ENCODE results near the gene TMOD1. TPM values are rescaled to one million over a fixed set of nuclear protein-coding genes. Genes with fewer than 3 reads are reported as not detected.

The TMOD1 gene
- total RNA-seq, 1 experiment from 2014 or later = not detected

DNA sequence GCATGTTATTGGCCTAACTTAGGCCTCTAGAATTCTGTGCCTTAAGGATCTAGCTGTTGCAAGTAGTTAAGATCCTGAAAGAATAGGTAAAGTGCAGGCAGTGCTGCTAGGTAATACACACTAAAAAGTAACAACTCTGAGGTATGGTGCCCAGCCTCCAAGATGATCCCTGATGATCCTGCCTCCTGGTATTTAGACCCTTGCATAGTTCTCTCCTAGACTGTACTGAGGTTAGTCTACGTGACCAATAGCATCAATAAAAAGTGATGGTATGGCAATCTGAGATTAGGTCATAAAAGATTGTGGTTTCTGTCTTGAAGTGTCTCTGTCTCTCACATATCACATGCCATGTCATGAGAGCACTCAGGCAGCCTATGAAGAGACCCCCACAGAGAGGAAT lies 122.5 kb downstream of the TMOD1 start:
- DNase-seq (no peak), ATAC-seq (no peak)
- H3K27me3 ChIP-seq (ENCODE audit: low read length) = no peaks in the 10 kb centered on the region
- ChIA-PET CTCF (no interaction called here), POLR2A (ENCODE audit: unreplicated experiment) (no interaction called here)
- no peaks in the 10 kb centered on the region for H3F3A ChIP-seq (ENCODE audit: low read length, unreplicated experiment)
- no peak overlapping the region for H3K27ac ChIP-seq (ENCODE audit: low read length)
- no peaks in the 10 kb centered on the region for H3K9me3 ChIP-seq (ENCODE audit: low read length)
- peaks cover 9% of the 10 kb centered on the region for H3K79me2 ChIP-seq (ENCODE audit: low read length)
- H2AFZ ChIP-seq (ENCODE audit: low read length) = no peak overlapping the region
- no peaks in the 10 kb centered on the region; the same call in 1 of the 2 replicates for H3K36me3 ChIP-seq (ENCODE audit: low read depth, low read length)
- BruUV-seq (replicated peaks) = no TSS peak
- H3K9ac ChIP-seq (ENCODE audit: low read length) = no peak overlapping the region
- H3K9me2 ChIP-seq (replicated peaks; ENCODE audit: low read length) = no peaks in the 10 kb centered on the region
- H3K4me1 ChIP-seq (ENCODE audit: insufficient read depth, low read length) = no peaks in the 10 kb centered on the region
- intact Hi-C loops (cut with micrococcal nuclease) = no loop called here
- TF ChIP-seq, protein P1, sequence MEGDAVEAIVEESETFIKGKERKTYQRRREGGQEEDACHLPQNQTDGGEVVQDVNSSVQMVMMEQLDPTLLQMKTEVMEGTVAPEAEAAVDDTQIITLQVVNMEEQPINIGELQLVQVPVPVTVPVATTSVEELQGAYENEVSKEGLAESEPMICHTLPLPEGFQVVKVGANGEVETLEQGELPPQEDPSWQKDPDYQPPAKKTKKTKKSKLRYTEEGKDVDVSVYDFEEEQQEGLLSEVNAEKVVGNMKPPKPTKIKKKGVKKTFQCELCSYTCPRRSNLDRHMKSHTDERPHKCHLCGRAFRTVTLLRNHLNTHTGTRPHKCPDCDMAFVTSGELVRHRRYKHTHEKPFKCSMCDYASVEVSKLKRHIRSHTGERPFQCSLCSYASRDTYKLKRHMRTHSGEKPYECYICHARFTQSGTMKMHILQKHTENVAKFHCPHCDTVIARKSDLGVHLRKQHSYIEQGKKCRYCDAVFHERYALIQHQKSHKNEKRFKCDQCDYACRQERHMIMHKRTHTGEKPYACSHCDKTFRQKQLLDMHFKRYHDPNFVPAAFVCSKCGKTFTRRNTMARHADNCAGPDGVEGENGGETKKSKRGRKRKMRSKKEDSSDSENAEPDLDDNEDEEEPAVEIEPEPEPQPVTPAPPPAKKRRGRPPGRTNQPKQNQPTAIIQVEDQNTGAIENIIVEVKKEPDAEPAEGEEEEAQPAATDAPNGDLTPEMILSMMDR (conservative IDR thresholded peaks at IDR 0.05; ENCODE audit: low read depth, low read length) = no peak
- TF ChIP-seq EZH2 (IDR thresholded peaks at IDR 0.05; ENCODE audit: low read length, unreplicated experiment) (no peak), EZH2phosphoT487 (IDR thresholded peaks at IDR 0.05; ENCODE audit: borderline replicate concordance, low read length) (no peak)
- no peaks in the 10 kb centered on the region for H4K20me1 ChIP-seq (ENCODE audit: low read length)
- H3K4me2 ChIP-seq (ENCODE audit: low read length) = no peak overlapping the region
- H3K4me3 ChIP-seq (ENCODE audit: low read length) = no peak overlapping the region

DNA sequence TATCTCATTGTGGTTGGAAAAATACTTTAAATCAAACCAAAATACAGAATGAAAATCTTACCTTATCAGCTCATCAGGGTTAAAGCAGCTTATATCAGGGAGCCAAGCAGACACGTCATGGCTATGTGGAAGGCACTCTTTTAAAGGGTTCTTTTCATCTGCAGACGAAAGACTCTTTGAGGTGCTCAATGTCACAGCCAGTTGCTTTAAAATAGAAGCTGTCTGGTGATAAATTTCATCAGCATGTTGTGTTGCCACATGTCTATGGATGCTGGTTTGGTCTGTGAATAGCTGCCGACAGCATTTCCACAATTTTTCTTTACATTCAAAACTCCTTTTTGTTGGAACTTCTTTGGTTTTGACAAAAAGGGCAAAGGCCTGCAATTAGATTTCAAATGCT lies 124.2 kb downstream of the TMOD1 start:
- no peaks in the 10 kb centered on the region for H3K4me1 ChIP-seq (ENCODE audit: insufficient read depth, low read length)
- peaks cover 21% of the 10 kb centered on the region for H3K79me2 ChIP-seq (ENCODE audit: low read length)
- no peaks in the 10 kb centered on the region for H3F3A ChIP-seq (ENCODE audit: low read length, unreplicated experiment)
- H4K20me1 ChIP-seq (ENCODE audit: low read length) = no peaks in the 10 kb centered on the region
- intact Hi-C loops (cut with micrococcal nuclease) = no loop called here
- H3K27ac ChIP-seq (ENCODE audit: low read length) = no peak overlapping the region
- no peak overlapping the region for H2AFZ ChIP-seq (ENCODE audit: low read length)
- POLR2A ChIA-PET (ENCODE audit: unreplicated experiment) = no interaction called here
- no peak for TF ChIP-seq EZH2 (IDR thresholded peaks at IDR 0.05; ENCODE audit: low read length, unreplicated experiment)
- TF ChIP-seq EZH2phosphoT487 (IDR thresholded peaks at IDR 0.05; ENCODE audit: borderline replicate concordance, low read length) = no peak
- TF ChIP-seq, protein P1 (conservative IDR thresholded peaks at IDR 0.05; ENCODE audit: low read depth, low read length) = no peak
- H3K9me2 ChIP-seq (replicated peaks; ENCODE audit: low read length) = no peaks in the 10 kb centered on the region
- no peaks in the 10 kb centered on the region; the same call in 1 of the 2 replicates for H3K36me3 ChIP-seq (ENCODE audit: low read depth, low read length)
- no peak overlapping the region for H3K9ac ChIP-seq (ENCODE audit: low read length)
- H3K4me2 ChIP-seq (ENCODE audit: low read length) = no peak overlapping the region
- no peak for ATAC-seq
- H3K9me3 ChIP-seq (ENCODE audit: low read length) = no peaks in the 10 kb centered on the region
- H3K27me3 ChIP-seq (ENCODE audit: low read length) = no peaks in the 10 kb centered on the region
- BruUV-seq (replicated peaks) = no TSS peak
- CTCF ChIA-PET = no interaction called here
- DNase-seq = no peak
- no peak overlapping the region for H3K4me3 ChIP-seq (ENCODE audit: low read length)

DNA sequence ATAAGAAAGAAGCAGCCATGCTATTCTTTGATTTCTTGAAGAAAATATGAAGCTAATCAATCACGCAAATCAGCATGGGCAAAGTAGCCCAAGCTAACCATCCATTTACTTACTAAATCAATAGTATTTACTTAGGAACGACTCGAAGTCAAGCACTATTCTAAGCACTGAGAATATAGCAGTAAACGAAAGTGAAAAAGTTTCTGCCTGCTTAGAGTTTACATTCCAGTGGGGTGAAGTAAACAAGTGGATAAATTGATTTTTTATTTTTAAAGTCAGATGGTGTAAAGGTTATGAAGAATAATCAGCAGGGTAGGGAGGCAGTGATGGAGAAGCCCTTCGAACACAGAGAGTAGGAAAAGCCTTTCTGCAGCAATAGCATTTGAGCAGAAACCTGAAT lies 126.2 kb downstream of the TMOD1 start:
- Histone ChIP-seq H3K79me2 (ENCODE audit: low read length) (peaks cover 40% of the 10 kb centered on the region), H3K36me3 (ENCODE audit: low read depth, low read length) (no peaks in the 10 kb centered on the region; the same call in 1 of the 2 replicates), H2AFZ (ENCODE audit: low read length) (no peak overlapping the region), H3K4me3 (ENCODE audit: low read length) (no peak overlapping the region), H3F3A (ENCODE audit: low read length, unreplicated experiment) (no peaks in the 10 kb centered on the region), H3K4me2 (ENCODE audit: low read length) (no peak overlapping the region), H3K4me1 (ENCODE audit: insufficient read depth, low read length) (peaks cover 5% of the 10 kb centered on the region; the same call in 1 of the 2 replicates), H4K20me1 (ENCODE audit: low read length) (no peaks in the 10 kb centered on the region), H3K9me3 (ENCODE audit: low read length) (no peaks in the 10 kb centered on the region), H3K27ac (ENCODE audit: low read length) (no peak overlapping the region), H3K27me3 (ENCODE audit: low read length) (no peaks in the 10 kb centered on the region), H3K9me2 (replicated peaks; ENCODE audit: low read length) (no peaks in the 10 kb centered on the region), H3K9ac (ENCODE audit: low read length) (no peak overlapping the region)
- no peak for TF ChIP-seq EZH2phosphoT487 (IDR thresholded peaks at IDR 0.05; ENCODE audit: borderline replicate concordance, low read length)
- TF ChIP-seq, protein P1 (conservative IDR thresholded peaks at IDR 0.05; ENCODE audit: low read depth, low read length) = no peak
- no peak for TF ChIP-seq EZH2 (IDR thresholded peaks at IDR 0.05; ENCODE audit: low read length, unreplicated experiment)
- ATAC-seq = no peak
- ChIA-PET CTCF (no interaction called here), POLR2A (ENCODE audit: unreplicated experiment) (no interaction called here)
- intact Hi-C loops (cut with micrococcal nuclease) = no loop called here
- no peak for DNase-seq
- BruUV-seq (replicated peaks) = no TSS peak
